NCI-H510A treated with DMSO at 0.1 percent for 48 hours (cell line): Measurements from ENCODE around the gene KRT84.
"Not testable (repeated sequence)": the region's sequence is repeated elsewhere in the genome, so short reads cannot be mapped to it uniquely, and the experiment has no call there.

Experiments
- DNase-seq: peaks from one replicate; lab custom pipeline; 2025; lab: John Stamatoyannopoulos, UW

KRT84 gene

GRCh38 chr12:52360106-52360662, 25.3 kb downstream of the KRT84 start:
- no peak for DNase-seq

DNA sequence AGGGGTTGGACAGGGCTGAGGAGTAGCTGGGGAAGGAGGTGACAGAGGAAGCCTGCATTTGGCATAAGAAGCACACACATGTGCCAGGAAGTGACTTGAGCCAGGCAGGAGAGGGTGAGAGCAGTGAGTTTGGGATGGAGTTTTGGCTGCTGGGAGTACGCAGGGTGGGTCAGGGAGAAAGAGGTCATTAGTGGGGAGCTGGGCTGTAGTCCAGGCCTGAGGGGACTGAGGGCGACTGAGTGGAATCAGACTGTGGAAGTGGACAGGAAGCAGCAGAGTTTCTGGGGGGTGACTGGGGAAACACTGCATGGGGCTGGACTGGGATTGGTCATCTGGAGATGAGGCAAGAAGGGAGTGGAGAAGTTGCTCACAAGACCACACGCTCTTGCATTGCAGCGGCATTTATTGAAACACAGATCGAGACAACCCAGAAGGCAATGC, 25.8 kb downstream of the KRT84 start:
- DNase-seq, result no peak

DNA sequence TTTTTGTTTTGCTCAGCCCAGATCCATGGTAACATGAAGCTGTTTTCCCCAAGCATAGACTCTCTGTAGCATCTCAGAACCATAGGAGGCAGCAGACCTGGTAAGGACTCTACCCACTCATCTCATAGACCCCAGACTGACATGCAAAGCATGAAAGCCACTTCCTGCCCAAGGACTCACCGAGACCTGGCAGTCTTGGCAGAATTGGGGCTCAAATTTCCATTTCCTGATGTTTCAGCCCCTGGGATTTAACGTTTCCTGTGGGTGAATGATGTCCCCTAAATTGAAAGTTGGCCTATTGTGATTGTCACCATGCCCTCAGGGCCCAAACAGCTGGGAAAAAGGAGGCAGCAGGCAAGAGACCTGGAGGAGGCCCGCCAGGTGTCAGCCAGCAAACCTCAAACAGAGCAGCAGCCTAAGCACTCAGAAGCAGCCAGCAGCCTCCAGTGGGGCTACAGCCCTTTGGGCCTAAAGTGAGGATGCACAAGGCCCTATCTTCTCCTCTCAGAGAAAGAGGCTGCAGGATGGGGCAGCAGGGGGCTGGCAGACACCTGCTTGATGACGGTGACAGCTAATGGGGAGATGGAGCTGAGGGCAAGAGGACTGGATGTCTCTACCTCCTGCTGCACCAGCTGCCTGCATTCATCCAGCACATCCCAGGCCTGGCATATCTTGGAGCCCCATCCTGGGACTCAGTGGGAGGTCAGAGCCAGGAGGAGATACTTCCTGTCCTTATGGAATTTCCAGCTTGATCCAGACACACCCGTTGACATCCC, 26.7 kb downstream of the KRT84 start:
- no peak for DNase-seq

DNA sequence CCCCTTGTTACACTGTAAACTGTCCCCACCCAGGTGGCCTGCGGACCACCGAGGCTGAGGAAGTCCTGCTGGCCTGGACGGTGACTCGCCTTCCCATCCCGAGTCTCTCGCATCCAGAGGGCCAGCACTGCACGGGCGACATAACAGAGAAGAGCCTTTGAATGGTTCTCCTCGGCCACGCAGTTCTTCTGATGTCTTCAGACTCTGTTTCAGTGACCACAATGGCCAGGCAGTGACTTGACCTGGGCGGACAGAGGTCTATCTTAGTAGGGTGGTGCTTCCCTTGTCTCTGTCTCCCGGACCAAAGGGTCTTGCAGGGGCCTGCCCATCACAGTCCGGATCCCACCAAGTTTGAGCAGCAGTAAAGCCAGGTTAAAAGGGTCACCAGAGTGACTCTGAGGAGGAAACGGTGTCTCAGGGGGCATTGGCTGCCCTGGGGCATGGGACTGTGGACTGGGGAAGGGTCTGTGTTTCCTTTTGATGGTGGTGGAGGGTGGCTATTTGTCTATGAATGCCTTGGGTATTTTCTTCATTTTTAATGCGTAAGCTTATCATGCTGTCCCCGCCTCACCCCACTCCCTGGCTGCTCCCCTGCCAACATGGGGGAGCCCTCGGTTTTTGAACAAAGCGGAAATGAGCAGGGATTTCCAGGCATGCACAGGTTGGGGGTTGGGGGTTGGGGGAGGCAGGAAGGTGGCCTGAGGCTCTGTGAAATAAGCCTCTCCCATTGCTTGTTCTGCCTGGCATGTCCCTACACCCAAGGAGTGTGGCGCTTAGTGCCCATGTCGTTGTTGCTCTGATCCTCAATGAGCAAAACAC, 28.5 kb downstream of the KRT84 start:
- no peak for DNase-seq

DNA sequence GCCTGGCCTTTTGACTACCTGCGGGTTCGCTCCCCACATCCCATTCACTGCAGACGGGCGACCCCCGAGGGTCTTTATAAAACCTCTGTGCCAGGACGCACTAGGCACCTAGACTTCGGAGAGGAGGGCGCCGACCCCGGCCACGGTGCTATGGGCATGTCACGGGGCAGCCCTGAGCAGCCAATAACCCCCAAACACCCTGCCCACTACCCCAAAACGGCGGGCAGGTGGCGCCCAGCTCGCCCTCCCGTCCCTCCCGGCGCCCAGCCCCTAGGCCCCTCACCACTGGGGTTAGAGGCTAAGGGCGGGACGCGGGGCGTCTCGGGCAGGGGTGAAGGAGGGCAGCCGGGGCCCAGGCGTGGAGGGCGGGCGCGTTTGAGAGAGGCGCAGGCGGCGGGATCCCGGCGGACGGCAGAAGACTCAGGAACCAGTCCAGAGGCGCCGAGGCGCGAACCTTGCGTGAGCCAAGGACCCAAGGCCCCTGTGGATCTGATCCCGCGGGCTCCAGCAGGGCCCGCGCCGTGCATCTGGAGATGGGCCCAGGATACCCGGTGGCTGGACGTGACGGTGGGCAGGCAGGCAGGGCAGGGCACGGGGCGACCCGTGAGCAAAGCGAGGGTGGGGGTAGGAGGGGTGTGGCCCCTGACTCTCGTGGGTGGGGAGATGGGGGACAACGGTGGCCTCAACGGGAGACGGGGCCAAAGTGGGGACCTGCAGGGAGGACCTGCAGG, 29.3 kb downstream of the KRT84 start:
- DNase-seq, result no peak

GRCh38 chr12:52355176-52355575, 30.3 kb downstream of the KRT84 start:
- no peak for DNase-seq

DNA sequence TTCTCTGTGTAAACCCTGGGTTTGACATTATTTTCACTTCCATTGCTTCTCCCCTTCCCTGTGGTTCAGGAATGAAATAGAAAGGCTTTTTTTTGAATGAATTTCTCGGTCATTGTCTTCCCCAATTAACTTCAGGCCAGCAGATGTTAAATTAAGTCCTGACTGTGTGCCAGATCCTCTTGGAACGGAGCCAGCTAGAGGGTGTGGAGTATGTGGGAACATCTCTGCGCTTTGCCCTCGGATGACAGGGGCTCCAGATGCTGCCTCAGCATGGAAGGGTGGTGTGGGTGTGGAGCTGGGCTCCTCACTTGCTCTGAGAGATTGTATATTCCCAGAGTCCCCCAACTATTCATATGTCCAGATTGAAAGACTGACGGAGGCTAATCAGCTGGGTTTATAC, 31.3 kb downstream of the KRT84 start:
- DNase-seq, result no peak

DNA sequence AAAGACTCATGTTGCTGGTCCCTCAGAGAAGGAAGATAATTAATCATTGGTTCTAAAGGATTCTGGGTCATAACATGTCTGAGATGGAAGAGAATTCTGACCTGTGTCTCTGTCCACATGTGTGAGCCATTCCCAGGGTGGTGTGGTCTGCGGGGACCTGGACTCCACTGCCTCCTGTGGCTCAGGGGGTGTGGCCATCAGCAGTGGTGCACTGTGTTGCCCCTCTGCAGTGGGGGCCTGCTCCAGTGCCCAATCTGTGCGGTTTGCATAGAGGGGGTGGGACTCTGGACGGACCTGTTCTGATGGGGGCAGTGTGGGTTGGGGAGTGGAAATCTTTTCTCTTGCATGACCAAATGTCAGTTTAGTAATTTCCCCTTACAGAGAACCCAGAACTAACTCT, 31.7 kb downstream of the KRT84 start:
- DNase-seq, result no peak

- no peak for DNase-seq
Observed at GRCh38 chr12:52352951-52353350, 32.5 kb downstream of the KRT84 start.

DNA sequence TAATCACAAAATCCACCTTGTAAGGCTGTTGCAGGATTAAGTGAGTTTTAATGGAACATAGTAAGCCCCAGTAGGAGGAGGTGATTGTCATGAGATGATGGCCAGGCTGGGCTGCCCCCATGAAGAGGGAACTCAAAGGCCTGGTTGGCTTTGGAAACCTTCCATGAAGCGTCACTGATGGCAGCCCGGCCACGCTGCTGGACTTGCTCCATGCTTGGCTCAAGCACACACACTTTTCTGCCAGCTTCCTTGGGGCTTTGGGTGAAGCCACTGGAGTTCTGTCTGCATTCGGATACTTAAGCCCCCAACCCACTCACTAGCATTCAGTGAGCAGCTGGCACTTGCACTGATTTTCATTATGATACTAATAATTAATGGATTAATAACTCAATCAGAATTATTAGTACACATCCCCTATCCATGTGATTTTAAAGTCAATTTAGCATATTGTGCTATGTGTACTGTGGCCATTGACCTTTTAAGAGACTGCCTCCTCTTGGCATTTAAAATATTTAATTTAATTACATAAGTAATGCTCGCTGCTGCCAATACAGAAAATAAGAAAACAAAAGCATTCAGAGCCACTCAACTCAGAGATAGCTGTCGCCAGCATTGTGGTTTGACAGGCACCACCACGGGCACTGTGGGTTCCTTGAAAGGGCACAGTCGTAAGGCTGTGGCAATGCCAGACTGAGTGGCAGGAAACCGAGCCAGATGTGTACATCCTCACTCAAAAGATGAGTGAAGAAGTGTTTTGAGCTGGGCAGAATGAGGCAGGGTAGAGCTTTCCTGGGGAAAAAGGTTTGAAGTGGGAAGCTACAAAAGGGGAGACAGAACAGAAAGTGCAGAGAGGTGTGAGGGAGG, 34.0 kb downstream of the KRT84 start:
- no peak for DNase-seq

GRCh38 chr12:52350786-52351185, 34.7 kb downstream of the KRT84 start:
- DNase-seq, result no peak

- no peak for DNase-seq
Observed at GRCh38 chr12:52350021-52350620, 35.3 kb downstream of the KRT84 start.

DNA sequence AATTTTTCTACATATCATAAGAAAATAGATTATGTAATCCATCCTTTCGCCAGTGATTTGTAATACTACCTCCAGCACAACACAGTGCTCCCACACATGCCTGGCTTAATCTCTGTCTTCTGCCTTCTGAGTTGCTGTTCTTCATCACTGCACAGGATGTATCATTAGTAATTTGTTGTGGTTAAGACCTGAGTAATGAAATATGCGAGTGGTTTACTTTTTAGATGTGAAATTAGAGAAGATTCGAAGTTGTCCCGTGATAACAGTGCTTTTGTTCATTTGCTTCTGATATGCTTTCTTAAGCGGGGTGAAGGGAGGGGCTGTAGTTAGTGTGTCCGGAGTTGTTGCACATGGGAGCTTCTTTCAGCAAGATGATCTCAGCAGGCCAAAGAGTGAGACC, 36.3 kb downstream of the KRT84 start:
- DNase-seq, result no peak

DNA sequence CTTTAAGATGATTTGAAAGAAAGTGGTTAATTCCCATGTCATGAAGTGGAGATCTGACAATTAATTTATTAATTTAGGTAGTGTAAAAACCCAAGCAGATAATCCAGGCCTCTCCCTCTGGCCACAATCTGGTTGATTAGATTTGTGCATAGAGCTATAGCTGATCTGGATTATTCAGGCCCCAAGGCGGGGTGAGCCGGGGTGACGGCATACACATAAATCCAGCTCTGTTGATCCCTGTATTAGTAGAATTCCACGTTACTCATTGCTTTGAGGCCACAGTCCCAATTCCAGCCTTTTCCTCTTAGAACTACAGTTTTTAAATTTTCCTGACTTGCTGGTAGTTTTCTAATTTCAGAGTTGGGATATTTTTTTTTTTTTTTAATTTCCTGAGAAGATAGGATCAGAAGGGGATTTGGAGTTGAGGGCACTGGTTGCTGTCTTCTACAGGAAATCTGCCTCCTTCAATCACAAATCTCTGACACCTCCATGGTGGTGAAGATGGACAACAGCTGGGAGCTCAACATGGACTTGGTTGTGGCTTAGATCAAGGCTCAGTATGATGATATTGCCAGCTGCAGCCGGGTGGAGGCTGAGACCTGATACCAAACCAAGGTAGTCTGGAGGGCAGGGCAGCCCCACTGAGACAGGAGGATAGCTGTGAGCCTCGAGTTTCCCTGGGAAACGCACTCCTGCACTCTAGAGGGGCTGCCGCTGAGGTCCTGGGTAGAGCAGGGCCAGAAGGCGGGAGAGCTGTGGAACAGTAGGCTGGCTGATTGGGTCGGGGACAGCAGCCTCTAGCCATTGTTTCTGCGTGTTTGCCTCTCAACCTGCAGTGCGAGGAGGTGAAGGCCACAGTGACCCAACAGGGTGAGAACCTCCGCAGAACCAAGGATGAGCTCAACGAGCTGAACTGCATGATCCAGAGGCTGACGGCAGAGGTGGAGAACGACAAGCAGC, 37.6 kb downstream of the KRT84 start:
- no peak for DNase-seq

DNA sequence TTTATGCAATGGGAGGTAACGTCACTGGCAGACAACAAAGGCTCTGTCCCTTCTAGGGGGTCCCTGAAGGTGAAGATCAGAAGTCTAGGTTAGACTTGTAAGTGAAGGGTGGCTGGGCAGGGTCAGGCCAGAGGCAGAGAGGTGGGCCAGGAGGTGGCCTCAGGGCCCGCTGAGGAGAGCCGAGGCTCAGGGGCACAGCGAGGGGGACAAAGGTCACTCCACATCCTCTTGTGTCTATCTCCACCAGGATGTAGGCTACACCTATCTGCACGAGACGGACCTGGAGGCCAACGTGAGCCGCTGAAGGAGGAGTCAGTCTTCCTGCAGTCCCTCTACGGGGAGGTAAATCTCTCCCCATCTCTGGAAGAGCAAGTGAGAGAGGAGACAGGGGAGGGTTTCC, 38.4 kb downstream of the KRT84 start:
- no peak for DNase-seq

GRCh38 chr12:52346593-52346992, 38.9 kb downstream of the KRT84 start:
- DNase-seq, result no peak

DNA sequence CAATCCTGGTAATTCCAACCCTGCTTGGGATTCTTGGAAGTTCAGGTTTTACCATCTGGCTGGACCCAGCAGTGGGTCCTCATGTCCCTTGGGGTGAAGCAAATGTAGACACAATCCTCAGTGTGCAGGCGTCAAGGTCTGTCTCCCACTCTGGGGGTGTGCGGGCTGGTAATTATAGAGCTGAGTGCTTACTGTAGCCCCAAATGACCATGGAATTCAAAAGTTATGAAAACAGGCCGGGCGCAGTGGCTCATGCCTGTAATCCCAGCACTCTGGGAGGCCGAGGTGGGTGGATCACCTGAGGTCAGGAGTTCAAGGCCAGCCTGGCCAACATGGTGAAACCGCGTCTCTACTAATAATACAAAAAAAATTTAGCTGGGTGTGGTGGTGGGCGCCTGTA, 40.4 kb downstream of the KRT84 start:
- DNase-seq, result not testable (repeated sequence)

DNA sequence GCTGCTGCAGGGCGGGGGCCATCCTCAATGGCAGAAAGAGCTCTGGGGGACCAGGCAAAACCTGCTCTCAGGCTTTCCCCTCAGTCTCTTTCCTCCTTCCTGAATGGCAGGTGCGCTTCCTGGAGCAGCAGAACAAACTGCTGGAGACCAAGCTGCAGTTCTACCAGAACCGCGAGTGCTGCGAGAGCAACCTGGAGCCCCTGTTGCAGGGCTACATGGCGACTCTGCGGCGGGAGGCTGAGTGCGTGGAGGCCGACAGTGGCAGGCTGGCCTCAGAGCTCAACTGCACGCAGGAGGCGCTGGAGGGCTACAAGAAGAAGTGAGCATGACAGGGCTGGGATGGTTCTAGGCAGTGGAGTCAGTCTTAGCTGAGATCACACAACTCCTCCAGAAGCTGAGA, 41.3 kb downstream of the KRT84 start:
- DNase-seq, result no peak

- DNase-seq, result no peak
Observed at GRCh38 chr12:52343550-52343949, 41.9 kb downstream of the KRT84 start.
